T-helper 1 cell (primary cell): ENCODE data around the gene TAGLN3.

ENCODE experiments used
- DNase-seq, 5 donors: peaks; one replicate each; pipeline ENCODE4 v3.0.0-alpha.2; 2012 to 2020

TAGLN3 gene

GRCh38 chr3:112053229-112053628, 54.5 kb downstream of the TAGLN3 start:
- DNase-seq: no peak

GRCh38 chr3:112056451-112056929, 57.8 kb downstream of the TAGLN3 start:
- peak in 1 of 5 donors; percentile 75 for DNase-seq

- no peak for DNase-seq
Observed at GRCh38 chr3:112059497-112059896, 60.8 kb downstream of the TAGLN3 start.

DNA sequence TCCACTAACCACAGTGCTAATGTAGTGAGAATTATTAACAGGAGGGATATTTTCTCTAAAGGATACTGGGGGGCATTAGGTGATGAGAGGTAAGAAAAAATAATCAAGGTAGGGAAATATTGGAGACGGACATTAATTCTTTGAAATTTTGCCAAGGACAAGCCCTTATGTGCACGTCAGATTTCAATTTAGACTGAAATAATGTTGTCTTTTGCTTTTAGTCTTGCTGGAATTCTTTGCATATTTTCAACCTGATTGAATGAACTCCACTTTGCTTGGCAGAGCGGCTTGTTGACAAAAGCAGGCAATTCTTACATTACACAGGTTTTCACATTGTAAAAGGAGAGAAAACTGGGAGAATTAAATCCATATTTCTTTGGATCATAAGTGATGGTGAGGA, 62.4 kb downstream of the TAGLN3 start:
- DNase-seq: no peak
